Duodenal mucosa (tissue), 2 donors: ENCODE measurements around the gene RAD9A.
A peak's percentile ranks its signal among the peaks of the same experiment; 100 is the strongest.

ENCODE experiments used
- H3K27ac ChIP-seq: one replicate; pipeline ENCODE4 v1.7.0; 2013; ENCODE audit warnings: low read depth, low read length
- H3K27me3 ChIP-seq, 2 donors: one replicate each; pipeline ENCODE4 v1.7.0; 2013; ENCODE audit warnings: low read length in 2 of 2, control low read depth in 1 of 2; ENCODE audit not compliant: insufficient read depth in 2 of 2, control insufficient read depth in 1 of 2
- H3K36me3 ChIP-seq, 2 donors: one replicate each; pipeline ENCODE4 v1.7.0; 2013; ENCODE audit warnings: low read length in 2 of 2, control low read depth in 1 of 2; ENCODE audit not compliant: insufficient read depth in 2 of 2, control insufficient read depth in 1 of 2
- H3K4me1 ChIP-seq, 2 donors: one replicate each; pipeline ENCODE4 v1.7.0; 2013; ENCODE audit warnings: low read length in 2 of 2, control low read depth in 1 of 2; ENCODE audit not compliant: insufficient read depth in 2 of 2, control insufficient read depth in 1 of 2
- H3K4me3 ChIP-seq, 2 donors: one replicate each; pipeline ENCODE4 v1.7.0; 2013; ENCODE audit warnings: low read length in 2 of 2, low read depth in 1 of 2
- H3K9ac ChIP-seq, 2 donors: one replicate each; pipeline ENCODE4 v1.7.0; 2013; ENCODE audit warnings: low read length in 2 of 2, low read depth in 1 of 2
- H3K9me3 ChIP-seq, 2 donors: one replicate each; pipeline ENCODE4 v1.7.0; 2013; ENCODE audit warnings: low read length in 2 of 2, control low read depth in 1 of 2; ENCODE audit not compliant: control insufficient read depth in 1 of 2

Gene RAD9A

GRCh38 chr11:67435727-67436458 lies 44.1 kb downstream of the RAD9A start:
- Histone ChIP-seq H3K9ac (no peak overlapping the region), H3K4me3 (peak overlapping the region; percentile 22 to 64), H3K4me1 (peaks cover 5 to 33% of the 10 kb centered on the region in 2 donors), H3K27me3 (no peaks in the 10 kb centered on the region), H3K27ac (no peak overlapping the region), H3K36me3 (peaks cover 23 to 66% of the 10 kb centered on the region in 2 donors), H3K9me3 (no peaks in the 10 kb centered on the region)

DNA sequence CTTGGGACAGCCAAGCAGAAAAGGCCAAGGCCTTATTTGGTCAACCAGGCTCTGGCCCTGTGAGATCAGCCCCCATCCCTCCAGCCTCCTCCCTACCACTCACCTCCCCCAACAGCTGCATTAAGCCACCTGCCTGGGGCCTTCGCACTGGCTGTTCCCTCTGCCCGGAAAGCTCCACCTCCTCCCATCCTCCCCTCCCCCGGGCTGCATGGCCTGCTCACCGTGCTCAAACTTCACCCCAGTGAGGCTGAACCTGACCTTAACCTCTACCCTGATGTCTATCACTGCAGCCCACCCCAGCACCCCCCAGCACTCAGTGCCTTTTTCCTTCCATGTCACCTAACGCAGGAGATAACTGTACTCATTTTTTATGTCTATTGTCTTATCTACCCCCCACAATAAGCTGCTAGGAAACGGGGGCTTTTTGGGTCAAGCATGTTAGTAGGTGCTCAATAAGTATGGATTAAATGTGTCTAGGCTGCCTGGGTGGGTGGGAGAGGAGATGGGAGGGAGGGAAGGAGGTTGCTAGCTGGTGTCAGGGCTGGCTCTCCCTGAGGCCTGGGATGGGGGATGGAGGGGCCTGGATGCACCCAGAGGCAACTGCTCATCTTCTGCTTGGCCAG lies 44.8 kb downstream of the RAD9A start:
- Histone ChIP-seq H3K27ac (peak overlapping the region; percentile 25), H3K9ac (no peak overlapping the region), H3K27me3 (no peaks in the 10 kb centered on the region), H3K36me3 (peaks cover 27 to 70% of the 10 kb centered on the region in 2 donors), H3K9me3 (no peaks in the 10 kb centered on the region), H3K4me1 (peaks cover 5 to 33% of the 10 kb centered on the region in 2 donors), H3K4me3 (peak overlapping the region; percentile 43 to 64)

DNA sequence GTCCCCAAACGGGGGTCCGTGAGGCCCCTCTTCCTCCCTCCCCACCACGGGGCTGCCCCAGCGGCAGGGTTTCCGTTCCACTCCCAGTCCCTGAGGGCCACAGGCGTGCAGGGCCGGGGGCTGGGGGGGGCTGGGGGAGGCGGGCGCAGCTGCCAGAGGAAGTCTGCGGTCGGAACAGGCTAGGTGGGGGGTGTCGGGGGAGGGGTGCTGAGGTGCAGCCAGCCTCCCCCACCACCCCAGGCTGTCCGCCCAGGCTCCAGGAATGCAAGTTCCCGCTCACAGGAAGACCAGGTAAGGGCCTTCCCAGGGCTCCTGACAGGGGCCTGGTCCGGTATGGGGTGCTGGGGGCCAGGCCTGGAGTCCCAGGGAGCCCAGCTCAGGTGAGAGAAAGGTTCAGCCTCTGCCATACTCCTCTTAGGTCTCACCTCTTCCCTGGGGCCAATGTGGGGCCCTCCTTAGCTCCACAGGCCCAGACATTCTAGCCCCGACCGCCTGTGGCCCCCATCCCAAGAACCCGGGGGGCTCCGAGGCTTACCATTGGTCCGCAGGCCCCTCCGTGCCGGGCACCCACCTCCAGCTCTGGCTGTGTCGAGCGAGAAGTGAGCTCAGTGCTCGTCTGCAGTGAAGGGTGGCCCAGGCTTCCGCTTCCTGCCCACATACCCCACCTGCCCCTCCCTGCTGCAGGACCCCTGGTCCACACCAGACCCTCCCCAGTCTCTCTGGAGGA lies 45.5 kb downstream of the RAD9A start, which contains the start of gene PTPRCAP:
Gene PTPRCAP, minus strand, starts transcription at position 601 of the 727 bp plus-strand sequence. Its CDS starts 63 bp downstream, at position 538.
- H3K36me3 ChIP-seq = peaks cover 27 to 69% of the 10 kb centered on the region in 2 donors
- H3K4me3 ChIP-seq = peak within 1 kb of the TSS; percentile 58 to 68
- peaks cover 9 to 37% of the 10 kb centered on the region in 2 donors for H3K4me1 ChIP-seq
- no peaks in the 10 kb centered on the region for H3K9me3 ChIP-seq
- H3K27me3 ChIP-seq = no peaks in the 10 kb centered on the region
- peak within 1 kb of the TSS; percentile 42 for H3K27ac ChIP-seq
- peak within 1 kb of the TSS; percentile 43 to 48 for H3K9ac ChIP-seq

GRCh38 chr11:67437809-67438157 lies 46.0 kb downstream of the RAD9A start:
- H3K27ac ChIP-seq = peak overlapping the region; percentile 20
- peak overlapping the region; percentile 58 to 68 for H3K4me3 ChIP-seq
- peaks cover 23 to 64% of the 10 kb centered on the region in 2 donors for H3K36me3 ChIP-seq

DNA sequence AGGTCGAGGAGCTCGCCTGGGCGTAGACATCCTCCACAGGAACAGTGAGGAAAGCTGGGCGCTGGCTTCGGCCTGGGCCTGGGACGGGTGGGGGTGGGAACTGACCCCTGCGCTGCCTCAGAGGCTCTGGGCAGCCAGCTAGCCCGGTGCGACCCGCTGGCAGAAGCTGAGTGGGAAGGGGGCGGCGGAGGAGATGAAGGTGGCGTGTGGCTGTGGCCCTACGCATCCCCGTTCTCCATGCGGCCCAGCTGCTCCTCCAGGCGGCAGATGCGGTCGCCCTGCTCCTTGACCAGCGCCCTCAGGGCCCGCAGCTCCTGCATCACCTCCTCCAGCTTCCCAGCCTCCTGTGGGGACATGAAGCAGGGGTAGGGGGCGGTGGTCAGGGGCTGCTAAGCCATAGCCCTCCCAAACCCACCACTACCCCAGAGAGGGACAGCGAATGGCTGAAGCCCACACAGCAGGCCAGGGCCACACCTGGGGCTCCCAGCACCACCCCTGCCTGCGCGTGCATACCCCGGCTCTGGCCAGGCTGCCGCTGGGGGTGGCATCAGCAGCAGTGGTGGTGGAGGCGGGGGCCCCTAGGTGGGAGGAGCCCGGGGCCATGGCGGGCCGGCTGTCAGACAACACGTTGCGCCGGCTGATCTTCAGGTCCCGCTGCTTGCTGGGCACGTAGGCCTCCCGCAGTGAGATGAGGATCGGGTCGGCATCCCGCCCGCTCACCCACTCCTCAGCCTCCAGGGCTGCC lies 46.5 kb downstream of the RAD9A start:
- Histone ChIP-seq H3K4me1 (peaks cover 13 to 42% of the 10 kb centered on the region in 2 donors), H3K4me3 (peak overlapping the region; percentile 58 to 68), H3K27ac (peak overlapping the region; percentile 20), H3K27me3 (no peaks in the 10 kb centered on the region), H3K9me3 (no peaks in the 10 kb centered on the region), H3K36me3 (peaks cover 20 to 58% of the 10 kb centered on the region in 2 donors), H3K9ac (peak overlapping the region in 1 of 2 donors; percentile 48)

More at GRCh38 chr11:67437809-67438157, 46.0 kb downstream of the RAD9A start:
- Histone ChIP-seq H3K9ac (peak overlapping the region; percentile 43 to 48), H3K27me3 (no peaks in the 10 kb centered on the region), H3K4me1 (peaks cover 13 to 42% of the 10 kb centered on the region in 2 donors), H3K9me3 (no peaks in the 10 kb centered on the region)

- Histone ChIP-seq H3K27ac (no peak overlapping the region), H3K4me3 (no peak overlapping the region), H3K9me3 (no peaks in the 10 kb centered on the region), H3K27me3 (no peaks in the 10 kb centered on the region), H3K9ac (no peak overlapping the region), H3K36me3 (peaks cover 8 to 46% of the 10 kb centered on the region in 2 donors), H3K4me1 (peaks cover 13 to 46% of the 10 kb centered on the region in 2 donors)
Observed at GRCh38 chr11:67439321-67440228, 47.8 kb downstream of the RAD9A start.

DNA sequence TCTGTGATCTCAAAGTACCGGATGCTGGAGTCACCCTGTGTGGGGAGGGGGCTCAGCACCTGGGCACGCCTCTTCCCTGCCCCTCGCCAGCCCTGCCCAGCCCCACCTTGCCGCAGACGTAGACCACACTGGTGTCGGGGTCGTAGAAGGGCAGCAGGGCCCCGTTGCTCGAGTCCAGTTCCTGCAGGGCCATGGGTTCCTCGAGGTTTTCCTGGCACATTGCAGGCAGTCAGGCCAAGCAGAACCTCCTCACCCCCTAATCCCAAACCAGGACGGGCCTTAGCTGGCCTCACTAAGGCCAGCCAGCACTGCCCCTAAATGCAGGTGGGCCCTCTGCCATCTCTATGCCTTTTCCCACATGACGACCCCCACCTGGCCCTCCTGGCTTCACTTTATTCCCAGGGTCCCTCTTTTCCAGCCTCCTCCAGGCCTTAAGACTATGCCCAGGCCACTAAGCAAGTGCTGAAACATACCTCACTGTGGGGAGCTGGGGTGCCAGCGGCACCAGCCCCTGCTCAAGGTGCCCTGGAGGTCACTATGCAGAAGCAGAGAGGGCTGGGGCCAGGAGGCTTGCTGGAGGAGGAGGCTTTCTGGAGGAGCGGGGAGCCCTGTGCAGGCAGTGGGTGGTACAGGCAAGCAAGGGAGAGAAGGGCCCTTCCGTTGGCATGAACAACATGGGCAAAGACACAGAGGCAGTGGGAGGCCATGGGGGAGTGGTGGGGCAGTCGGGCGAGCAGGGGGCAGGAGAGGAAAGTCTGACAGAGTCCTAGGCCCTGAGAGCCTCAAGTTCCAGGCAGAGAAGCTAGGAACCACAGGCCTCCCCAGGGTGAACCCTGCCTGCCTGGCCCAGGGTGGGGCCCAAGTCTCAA lies 48.7 kb downstream of the RAD9A start:
- H3K27ac ChIP-seq = no peak overlapping the region
- peaks cover 21 to 44% of the 10 kb centered on the region in 2 donors for H3K4me1 ChIP-seq
- no peak overlapping the region for H3K4me3 ChIP-seq
- no peaks in the 10 kb centered on the region for H3K27me3 ChIP-seq
- H3K9me3 ChIP-seq = no peaks in the 10 kb centered on the region
- no peak overlapping the region for H3K9ac ChIP-seq
- H3K36me3 ChIP-seq = peaks cover 6 to 37% of the 10 kb centered on the region in 2 donors

DNA sequence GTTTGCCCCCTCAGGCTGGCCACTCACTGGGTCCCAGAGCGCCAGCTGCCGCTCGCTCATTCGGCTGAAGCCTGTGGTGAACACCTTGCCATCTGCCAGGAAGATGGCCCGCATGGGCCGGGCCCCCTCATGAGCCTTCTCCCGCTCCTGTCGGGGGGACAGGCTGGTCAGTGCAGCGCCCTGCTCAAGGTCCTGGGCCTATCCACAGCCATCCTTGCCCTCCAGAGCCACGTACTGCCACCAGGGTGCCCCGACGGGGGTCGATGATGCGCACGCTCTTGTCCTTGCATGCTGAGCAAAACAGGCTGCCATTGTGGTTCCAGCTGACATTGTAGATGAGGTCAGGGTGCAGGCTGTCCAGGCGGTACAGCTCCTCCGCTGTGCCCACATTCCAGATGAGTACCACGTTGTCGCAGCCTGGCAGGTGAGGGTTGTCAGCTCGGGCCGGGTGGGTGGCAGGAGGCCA lies 49.3 kb downstream of the RAD9A start:
- Histone ChIP-seq H3K36me3 (peaks cover 4 to 32% of the 10 kb centered on the region in 2 donors), H3K27ac (no peak overlapping the region), H3K9me3 (no peaks in the 10 kb centered on the region), H3K27me3 (no peaks in the 10 kb centered on the region), H3K4me3 (no peak overlapping the region), H3K4me1 (peaks cover 21 to 38% of the 10 kb centered on the region in 2 donors), H3K9ac (no peak overlapping the region)
